GM10248 (cell line): ENCODE results near the gene TCF12.

Experiments
- CTCF ChIA-PET: fragments of 300-600 bp; sonication (Branson Sonifier 250); formaldehyde crosslinking; extraction: SDS; loops from one replicate; lab custom pipeline; 2021; ENCODE audit warnings: antibody characterized with exemption; lab: Yijun Ruan, JAX
- POLR2A ChIA-PET: fragments of 350-650 bp; sonication (Branson Sonifier 250); formaldehyde crosslinking; extraction: SDS; loops from one replicate; lab custom pipeline; 2020; ENCODE audit warnings: antibody characterized with exemption; lab: Yijun Ruan, JAX
- DNase-seq: peaks from one replicate; pipeline ENCODE4 v3.0.0; 2012; ENCODE audit errors: extremely low spot score
- TF ChIP-seq, protein P1 (sequence below): IDR thresholded peaks from 2 replicates; pipeline ENCODE4 v1.5.1; 2012; ENCODE audit warnings: mild to moderate bottlenecking, low read depth; ENCODE audit errors: extremely low read depth, missing control alignments, control extremely low read depth

Gene TCF12

DNA sequence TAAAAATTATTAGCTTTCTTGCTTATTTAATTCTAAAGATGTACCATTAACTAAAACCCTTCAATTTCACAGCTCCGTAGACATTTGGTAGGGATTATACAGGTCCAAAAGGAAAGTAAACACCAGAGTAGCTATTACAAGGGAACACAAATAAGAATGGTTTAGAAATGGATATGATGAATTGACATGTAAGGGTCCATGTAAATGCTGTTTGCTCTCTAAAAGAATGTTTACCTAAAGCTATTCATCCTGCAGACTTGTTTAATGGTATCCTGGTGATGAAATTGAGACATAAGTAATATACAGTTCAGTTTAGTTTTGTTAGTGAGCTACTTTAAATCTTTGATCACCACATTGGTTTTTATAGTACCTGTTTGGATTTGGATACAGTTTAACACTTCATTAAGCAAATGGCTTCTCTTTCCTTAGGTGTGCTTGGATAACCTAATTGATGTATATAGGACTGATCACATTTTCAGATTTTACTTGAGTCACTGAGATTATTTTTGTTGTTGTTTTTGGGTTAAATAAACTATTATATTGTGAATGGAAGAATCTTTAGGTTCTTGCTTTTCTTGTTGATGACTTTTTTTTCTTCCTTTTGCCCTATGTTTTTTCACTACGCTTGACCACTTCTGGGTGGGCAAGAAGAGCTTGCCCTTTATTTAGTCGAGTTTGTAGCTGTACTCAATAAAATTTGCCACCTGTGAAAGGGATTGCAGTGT lies 115.4 kb downstream of the TCF12 start:
- TF ChIP-seq, protein P1, sequence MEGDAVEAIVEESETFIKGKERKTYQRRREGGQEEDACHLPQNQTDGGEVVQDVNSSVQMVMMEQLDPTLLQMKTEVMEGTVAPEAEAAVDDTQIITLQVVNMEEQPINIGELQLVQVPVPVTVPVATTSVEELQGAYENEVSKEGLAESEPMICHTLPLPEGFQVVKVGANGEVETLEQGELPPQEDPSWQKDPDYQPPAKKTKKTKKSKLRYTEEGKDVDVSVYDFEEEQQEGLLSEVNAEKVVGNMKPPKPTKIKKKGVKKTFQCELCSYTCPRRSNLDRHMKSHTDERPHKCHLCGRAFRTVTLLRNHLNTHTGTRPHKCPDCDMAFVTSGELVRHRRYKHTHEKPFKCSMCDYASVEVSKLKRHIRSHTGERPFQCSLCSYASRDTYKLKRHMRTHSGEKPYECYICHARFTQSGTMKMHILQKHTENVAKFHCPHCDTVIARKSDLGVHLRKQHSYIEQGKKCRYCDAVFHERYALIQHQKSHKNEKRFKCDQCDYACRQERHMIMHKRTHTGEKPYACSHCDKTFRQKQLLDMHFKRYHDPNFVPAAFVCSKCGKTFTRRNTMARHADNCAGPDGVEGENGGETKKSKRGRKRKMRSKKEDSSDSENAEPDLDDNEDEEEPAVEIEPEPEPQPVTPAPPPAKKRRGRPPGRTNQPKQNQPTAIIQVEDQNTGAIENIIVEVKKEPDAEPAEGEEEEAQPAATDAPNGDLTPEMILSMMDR = no peak

DNA sequence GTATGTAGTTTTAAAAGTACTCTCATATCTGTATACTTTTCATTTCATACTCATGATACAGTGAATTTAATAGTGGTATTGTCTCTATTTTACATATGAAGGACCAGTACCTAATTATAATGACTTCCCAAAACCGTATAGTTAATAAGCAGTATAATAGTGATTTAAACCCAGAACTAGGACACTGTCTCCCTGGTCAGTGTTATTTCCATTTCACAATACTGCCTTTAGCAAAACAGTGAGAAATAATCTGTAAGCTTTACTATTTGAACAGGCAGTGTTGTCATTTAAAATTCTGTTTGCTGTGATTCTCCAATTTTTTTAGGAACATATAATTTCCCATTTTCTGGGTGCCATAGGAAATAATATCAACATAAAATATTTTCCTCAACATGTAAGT lies 116.2 kb downstream of the TCF12 start:
- no peak for DNase-seq
- ChIA-PET CTCF (no interaction called here), POLR2A (no interaction called here)
- TF ChIP-seq, protein P1 = no peak

More for the DNA sequence above, 115.4 kb downstream of the TCF12 start:
- ChIA-PET CTCF (interaction anchor here (0.8 to 1.5 kb wide), 4 partner anchors 9 to 540 kb away, joined by 3 to 5 read pairs (median 4); no protein-coding TSS in a partner anchor), POLR2A (no interaction called here)
- DNase-seq = no peak

DNA sequence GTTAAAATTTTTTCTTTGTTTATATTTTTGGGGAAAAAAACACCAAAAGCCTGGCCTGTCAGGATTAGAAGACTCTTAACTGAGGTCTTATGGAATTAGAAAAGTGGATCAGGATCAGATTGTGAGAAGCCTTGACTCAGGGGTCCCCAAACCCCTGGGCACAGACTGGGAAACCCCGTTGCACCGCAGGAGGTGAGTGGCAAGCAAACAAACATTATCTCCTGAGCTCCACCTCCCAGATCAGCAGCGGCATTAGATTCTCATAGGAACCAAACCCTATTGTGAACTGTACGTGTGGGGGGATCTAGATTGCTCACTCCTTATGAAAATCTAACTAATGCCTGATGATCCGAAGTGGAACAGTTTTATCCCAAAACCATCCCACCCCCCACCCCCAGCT lies 117.2 kb downstream of the TCF12 start:
- TF ChIP-seq, protein P1 = no peak
- DNase-seq = no peak
- POLR2A ChIA-PET = no interaction called here
- CTCF ChIA-PET = no interaction called here

DNA sequence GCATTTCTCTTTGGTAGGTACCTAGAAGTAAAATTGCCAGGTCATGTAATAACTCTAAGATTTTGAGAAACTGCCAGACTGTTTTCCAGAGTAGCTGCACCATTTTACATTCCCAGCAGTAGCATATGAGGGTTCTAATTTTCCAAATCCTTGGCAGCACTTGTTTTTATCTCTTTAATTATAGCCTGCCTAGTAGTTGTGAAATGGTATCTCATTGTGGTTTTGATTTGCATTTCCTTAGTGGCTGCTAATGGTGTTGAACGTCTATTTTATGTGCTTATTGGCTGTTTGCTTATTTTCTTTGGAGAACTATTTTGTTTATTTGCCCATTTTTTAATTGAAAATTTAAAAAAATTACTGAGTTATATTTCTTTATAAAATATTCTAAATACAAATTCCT lies 117.9 kb downstream of the TCF12 start:
- ChIA-PET CTCF (no interaction called here), POLR2A (no interaction called here)
- no peak for DNase-seq
- TF ChIP-seq, protein P1 = no peak

DNA sequence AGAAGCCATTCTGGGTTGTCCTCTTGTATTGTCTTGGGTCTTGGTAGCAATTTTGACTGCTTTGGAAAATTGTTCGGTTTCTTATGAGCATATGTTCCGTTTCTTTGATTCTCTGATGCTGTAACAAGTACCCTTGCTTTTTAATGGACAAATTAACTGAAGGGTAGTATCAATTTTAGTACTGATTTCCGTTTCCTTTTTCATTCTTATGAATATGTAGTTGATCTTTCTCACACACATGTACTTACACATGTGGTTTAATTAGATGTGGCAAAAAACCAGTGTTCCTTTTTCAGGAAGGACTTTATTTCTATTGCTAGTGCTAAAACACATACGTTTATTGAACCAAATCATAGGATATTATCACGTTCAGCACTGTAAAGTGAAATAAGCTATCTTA lies 119.1 kb downstream of the TCF12 start:
- CTCF ChIA-PET = interaction anchor here (0.8 to 1.3 kb wide), 4 partner anchors 8 to 75 kb away, joined by 3 to 5 read pairs (median 3); no protein-coding TSS in a partner anchor
- POLR2A ChIA-PET = no interaction called here
- DNase-seq = peak; percentile 16
- TF ChIP-seq, protein P1 = no peak

DNA sequence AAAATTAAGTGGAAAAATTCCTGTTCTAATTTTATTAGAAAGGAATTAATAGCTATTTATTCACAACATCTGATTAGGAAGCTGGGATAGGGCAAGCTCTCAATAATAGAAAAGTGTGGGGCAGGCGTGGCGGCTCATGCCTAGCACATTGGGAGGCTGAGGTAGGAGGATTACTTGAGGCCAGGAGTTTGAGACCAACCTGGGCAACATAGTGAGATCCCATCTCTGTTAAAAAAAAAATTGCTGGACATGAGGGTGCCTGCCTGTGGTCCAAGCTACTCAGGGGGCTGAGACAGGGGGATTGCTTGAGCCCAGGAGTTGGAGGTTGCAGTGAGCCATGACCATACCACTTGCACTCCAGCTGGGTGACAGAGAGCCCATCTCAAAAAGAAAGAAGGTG lies 119.6 kb downstream of the TCF12 start:
- CTCF ChIA-PET = interaction anchor here (0.8 to 1.3 kb wide), 5 partner anchors 13 to 74 kb away, joined by 3 to 4 read pairs (median 3); no protein-coding TSS in a partner anchor
- POLR2A ChIA-PET = no interaction called here
- DNase-seq = no peak
- TF ChIP-seq, protein P1 = no peak
